Endothelial cell (in vitro differentiated cells): ENCODE measurements around the gene LAMTOR5. TPM values are rescaled to one million over a fixed set of nuclear protein-coding genes. Genes with fewer than 3 reads are reported as not detected.

Experiments used
- DNase-seq: peaks from one replicate; pipeline ENCODE4 v3.0.0; 2021; ENCODE audit warnings: low spot score
- H3K27ac Mint-ChIP-seq: one replicate; pipeline ENCODE4 v1.8.0; 2021; ENCODE audit warnings: mixed read lengths, inconsistent platforms; ENCODE audit not compliant: unreplicated experiment
- H3K27me3 Mint-ChIP-seq: one replicate; pipeline ENCODE4 v1.8.0; 2021; ENCODE audit warnings: mild to moderate bottlenecking, moderate library complexity, mixed read lengths, inconsistent platforms; ENCODE audit not compliant: unreplicated experiment
- H3K36me3 Mint-ChIP-seq: one replicate; pipeline ENCODE4 v1.8.0; 2021; ENCODE audit warnings: mild to moderate bottlenecking, low read depth, mixed read lengths, inconsistent platforms; ENCODE audit not compliant: unreplicated experiment
- H3K4me1 Mint-ChIP-seq: one replicate; pipeline ENCODE4 v1.8.0; 2021; ENCODE audit warnings: mild to moderate bottlenecking, mixed read lengths, inconsistent platforms; ENCODE audit not compliant: unreplicated experiment
- H3K4me3 Mint-ChIP-seq: one replicate; pipeline ENCODE4 v1.8.0; 2021; ENCODE audit warnings: mild to moderate bottlenecking, mixed read lengths, inconsistent platforms; ENCODE audit not compliant: unreplicated experiment
- H3K9me3 Mint-ChIP-seq: one replicate; pipeline ENCODE4 v1.8.0; 2021; ENCODE audit warnings: mixed read lengths, inconsistent platforms; ENCODE audit not compliant: unreplicated experiment
- long read RNA-seq: library from polyadenylated mRNA; unstranded; transcript quantifications from one replicate; pipeline ENCODE4 v2.0.0, GENCODE V29; 2020; ENCODE audit not compliant: unreplicated experiment
- total RNA-seq: library from RNA; stranded (reverse); fragmentation: NEBNext Ultra II Directional; extraction: Animal tissue kit (Norgen Biotek cat#: 25700); gene quantifications from one replicate; pipeline ENCODE4 v1.2.1, GENCODE V29; 2021; ENCODE audit not compliant: unreplicated experiment
- TF ChIP-seq, protein P1 (sequence below): fragments of 200-600 bp; sonication (generic); IDR thresholded peaks from one replicate; pipeline ENCODE4 v1.5.0; 2021; ENCODE audit warnings: antibody characterized with exemption; ENCODE audit not compliant: unreplicated experiment

Gene LAMTOR5
- total RNA-seq = 135 TPM
- long read RNA-seq, transcript LAMTOR5-206 (4 exons, 634 nt) = major isoform, 51 of 55 reads
- long read RNA-seq, partial matches to known transcripts = 0 of 55 reads
- long read RNA-seq, other reads (novel, unspliced or antisense) = 0 of 55 reads

DNA sequence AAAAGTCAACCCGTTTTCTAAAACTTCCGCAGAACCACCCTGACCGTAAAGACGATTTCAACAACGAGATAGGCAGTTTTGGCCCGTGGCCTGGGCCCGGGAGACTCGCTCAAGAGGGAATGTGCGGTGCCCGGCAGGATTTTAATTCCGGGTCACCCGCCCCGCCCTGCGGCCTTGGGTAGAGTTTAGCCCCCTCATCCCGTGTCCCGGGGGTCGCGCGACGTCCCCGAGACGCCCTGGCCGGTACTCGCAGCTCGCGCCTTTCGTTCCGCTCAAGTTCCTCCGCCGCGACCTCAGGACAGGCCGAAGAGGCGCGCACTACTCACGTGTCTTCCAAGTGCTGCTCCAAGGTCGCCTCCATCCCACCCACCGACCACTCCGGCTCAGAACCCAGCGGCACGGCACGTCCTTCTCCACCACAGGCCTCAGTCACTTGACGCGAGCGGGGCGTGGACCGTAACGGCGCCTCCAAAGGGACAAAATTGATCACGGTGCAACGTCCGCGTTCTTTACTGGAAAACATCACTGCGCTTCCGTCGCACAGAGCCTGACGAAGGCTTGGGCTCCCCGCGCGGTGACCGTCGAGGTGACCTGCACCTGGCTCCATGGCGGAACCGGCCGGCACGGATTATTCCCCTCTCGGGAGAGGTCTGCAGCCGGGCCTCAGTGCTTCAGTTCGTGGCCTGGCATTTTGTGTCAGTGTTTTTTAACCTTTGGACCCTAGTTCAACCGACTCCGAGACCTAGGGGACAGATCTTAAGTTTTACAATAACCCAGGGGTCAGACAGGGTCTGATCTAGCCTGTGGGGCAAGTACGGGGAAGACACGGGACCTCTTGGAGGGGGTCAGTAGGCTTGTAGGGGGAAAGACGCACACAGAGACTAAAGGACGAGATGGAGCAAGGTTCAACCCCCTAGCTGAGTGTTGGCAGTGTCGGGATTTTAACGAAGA lies at the start of gene LAMTOR5:
TSS of gene LAMTOR5 (minus strand) at position 435 of the 951 bp plus-strand sequence. CDS start at position 361, 74 bp downstream.
- Mint-ChIP-seq H3K4me1 (peaks cover 12% of the 10 kb centered on the region), H3K27me3 (no peaks in the 10 kb centered on the region)

DNA sequence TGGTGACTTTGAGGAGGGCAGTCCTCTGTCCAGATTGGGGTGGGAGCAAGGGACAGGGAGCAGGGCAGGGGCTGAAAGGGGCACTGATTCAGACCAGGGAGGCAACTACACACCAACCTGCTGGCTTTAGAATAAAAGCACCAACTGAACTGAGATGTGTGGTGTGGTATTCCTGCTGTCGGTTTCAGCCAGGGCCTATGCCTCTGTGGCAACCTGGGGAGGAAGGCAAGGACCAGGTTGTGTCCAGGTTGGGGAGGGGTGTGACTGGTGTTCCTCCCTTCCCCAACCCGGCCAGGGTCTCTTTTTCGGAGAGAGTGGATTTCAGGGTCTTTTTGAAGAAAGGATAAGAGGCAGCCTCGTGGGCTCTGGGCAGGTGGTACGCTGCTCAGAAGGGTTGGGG lies 49.7 kb upstream of the LAMTOR5 start:
- Mint-ChIP-seq H3K4me1 (no peaks in the 10 kb centered on the region), H3K27me3 (peaks cover 4% of the 10 kb centered on the region), H3K4me3 (no peak overlapping the region), H3K9me3 (no peaks in the 10 kb centered on the region), H3K36me3 (no peaks in the 10 kb centered on the region), H3K27ac (no peak overlapping the region)
- TF ChIP-seq, protein P1, sequence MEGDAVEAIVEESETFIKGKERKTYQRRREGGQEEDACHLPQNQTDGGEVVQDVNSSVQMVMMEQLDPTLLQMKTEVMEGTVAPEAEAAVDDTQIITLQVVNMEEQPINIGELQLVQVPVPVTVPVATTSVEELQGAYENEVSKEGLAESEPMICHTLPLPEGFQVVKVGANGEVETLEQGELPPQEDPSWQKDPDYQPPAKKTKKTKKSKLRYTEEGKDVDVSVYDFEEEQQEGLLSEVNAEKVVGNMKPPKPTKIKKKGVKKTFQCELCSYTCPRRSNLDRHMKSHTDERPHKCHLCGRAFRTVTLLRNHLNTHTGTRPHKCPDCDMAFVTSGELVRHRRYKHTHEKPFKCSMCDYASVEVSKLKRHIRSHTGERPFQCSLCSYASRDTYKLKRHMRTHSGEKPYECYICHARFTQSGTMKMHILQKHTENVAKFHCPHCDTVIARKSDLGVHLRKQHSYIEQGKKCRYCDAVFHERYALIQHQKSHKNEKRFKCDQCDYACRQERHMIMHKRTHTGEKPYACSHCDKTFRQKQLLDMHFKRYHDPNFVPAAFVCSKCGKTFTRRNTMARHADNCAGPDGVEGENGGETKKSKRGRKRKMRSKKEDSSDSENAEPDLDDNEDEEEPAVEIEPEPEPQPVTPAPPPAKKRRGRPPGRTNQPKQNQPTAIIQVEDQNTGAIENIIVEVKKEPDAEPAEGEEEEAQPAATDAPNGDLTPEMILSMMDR = no peak
- DNase-seq = no peak

More for the DNA sequence above, at the start of gene LAMTOR5:
- Mint-ChIP-seq H3K27ac (peak within 1 kb of the TSS; percentile 94), H3K4me3 (peak within 1 kb of the TSS; percentile 100), H3K9me3 (no peaks in the 10 kb centered on the region), H3K36me3 (peaks cover 9% of the 10 kb centered on the region)
- TF ChIP-seq, protein P1 = no peak
- peak; percentile 91 for DNase-seq

DNA sequence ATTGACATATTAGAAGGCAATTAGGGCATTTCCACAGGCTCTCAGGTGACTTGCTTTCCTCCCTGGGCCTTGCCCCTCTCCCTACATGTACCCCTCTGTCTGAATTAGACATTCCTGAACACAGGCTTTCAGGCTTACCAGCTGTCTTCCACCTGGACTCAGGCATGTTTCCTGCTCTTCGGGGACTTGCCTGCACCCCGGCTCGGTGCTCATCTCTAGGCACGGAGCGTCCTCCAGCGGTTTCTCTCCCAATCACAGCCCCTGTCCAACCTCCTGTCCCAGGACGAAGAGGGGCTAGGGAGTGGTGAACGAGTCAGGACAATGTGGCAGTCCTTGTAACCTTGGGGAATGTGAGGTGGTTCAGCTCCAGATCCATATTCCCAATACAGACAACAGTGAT lies 47.7 kb upstream of the LAMTOR5 start:
- H3K9me3 Mint-ChIP-seq = no peaks in the 10 kb centered on the region
- no peak overlapping the region for H3K27ac Mint-ChIP-seq
- TF ChIP-seq, protein P1 = no peak
- H3K4me1 Mint-ChIP-seq = no peaks in the 10 kb centered on the region
- DNase-seq = peak; percentile 40
- peaks cover 6% of the 10 kb centered on the region for H3K27me3 Mint-ChIP-seq
- no peak overlapping the region for H3K4me3 Mint-ChIP-seq
- H3K36me3 Mint-ChIP-seq = no peaks in the 10 kb centered on the region

DNA sequence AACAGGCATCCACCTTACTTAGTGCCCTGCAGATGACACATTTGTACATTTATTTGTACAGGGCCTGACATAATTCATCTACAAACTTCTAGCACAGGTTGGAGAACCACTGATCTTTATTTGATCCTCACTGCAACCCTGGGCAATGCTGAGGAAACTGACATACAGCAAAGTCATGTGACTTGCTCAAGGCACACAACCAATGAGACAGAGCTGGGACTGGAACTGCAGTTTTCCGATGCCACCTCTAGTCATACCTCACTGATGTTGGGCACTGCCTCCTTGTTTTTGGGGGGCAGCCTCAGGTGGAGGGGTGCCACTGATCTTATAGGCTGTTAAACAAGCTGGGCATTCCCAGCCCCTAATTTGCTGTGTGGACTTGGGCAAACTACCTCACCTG lies 46.8 kb upstream of the LAMTOR5 start:
- no peak for DNase-seq
- Mint-ChIP-seq H3K27me3 (peaks cover 6% of the 10 kb centered on the region), H3K9me3 (no peaks in the 10 kb centered on the region), H3K4me1 (no peaks in the 10 kb centered on the region), H3K4me3 (no peak overlapping the region), H3K36me3 (no peaks in the 10 kb centered on the region), H3K27ac (no peak overlapping the region)
- TF ChIP-seq, protein P1 = no peak

DNA sequence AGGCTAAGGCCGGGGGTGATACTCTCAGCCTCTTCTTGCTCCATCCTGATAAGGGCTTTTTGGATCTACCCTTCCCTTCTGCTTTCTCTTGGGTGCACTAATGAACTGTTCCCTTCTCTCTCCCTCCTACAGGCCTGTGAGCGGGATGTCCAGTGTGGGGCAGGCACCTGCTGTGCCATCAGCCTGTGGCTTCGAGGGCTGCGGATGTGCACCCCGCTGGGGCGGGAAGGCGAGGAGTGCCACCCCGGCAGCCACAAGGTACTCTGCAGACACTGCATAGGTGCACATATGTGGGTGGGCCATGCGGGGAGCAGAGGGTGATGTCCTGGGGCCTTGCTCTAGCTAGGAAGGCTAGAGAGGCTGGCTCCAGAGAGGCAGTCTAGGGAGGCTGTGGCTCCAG lies 46.3 kb upstream of the LAMTOR5 start:
- no peak for DNase-seq
- TF ChIP-seq, protein P1 = no peak
- no peaks in the 10 kb centered on the region for H3K36me3 Mint-ChIP-seq
- no peaks in the 10 kb centered on the region for H3K4me1 Mint-ChIP-seq
- no peak overlapping the region for H3K27ac Mint-ChIP-seq
- H3K4me3 Mint-ChIP-seq = no peak overlapping the region
- no peaks in the 10 kb centered on the region for H3K9me3 Mint-ChIP-seq
- H3K27me3 Mint-ChIP-seq = peaks cover 6% of the 10 kb centered on the region
